Raji (cell line): Measurements from ENCODE around the gene KCNK17.

Experiments used
- POLR2A ChIP-seq: IDR thresholded peaks from 2 replicates; pipeline ENCODE4 v1.6.1; 2011; ENCODE audit warnings: low read depth, low read length, control low read depth; ENCODE audit not compliant: insufficient read depth

Gene KCNK17

DNA sequence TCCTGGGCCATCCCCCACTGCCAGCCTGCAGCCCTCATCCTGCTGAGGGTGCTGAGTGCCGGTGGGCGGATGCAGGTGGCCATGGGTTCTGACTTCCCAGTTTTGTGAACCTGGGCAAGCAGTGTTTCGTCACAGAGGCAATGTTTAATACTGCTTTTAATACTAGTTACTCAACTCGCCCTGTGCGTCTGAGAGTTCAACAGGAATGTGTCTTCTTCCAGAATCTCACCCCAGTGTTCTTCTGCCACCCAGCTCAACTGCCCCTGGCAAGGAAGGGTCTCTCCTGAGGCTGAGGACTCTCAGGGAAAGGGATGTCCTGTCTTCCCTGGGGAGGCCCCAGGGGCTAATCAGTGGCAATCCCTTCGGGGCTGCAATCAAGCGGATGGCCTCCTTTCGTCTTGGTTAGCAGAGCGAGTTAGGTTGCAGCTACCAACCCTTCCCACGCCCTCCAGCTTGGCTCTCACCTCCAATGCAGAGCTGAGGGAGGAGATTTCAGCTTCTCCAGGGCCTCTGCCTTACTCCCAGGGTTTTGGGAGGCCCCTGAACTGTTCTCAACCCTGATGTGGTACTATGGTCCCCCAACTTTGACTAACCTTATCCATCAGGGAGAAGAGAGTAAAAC, 6.3 kb upstream of the KCNK17 start:
- TF ChIP-seq POLR2A = no peak

DNA sequence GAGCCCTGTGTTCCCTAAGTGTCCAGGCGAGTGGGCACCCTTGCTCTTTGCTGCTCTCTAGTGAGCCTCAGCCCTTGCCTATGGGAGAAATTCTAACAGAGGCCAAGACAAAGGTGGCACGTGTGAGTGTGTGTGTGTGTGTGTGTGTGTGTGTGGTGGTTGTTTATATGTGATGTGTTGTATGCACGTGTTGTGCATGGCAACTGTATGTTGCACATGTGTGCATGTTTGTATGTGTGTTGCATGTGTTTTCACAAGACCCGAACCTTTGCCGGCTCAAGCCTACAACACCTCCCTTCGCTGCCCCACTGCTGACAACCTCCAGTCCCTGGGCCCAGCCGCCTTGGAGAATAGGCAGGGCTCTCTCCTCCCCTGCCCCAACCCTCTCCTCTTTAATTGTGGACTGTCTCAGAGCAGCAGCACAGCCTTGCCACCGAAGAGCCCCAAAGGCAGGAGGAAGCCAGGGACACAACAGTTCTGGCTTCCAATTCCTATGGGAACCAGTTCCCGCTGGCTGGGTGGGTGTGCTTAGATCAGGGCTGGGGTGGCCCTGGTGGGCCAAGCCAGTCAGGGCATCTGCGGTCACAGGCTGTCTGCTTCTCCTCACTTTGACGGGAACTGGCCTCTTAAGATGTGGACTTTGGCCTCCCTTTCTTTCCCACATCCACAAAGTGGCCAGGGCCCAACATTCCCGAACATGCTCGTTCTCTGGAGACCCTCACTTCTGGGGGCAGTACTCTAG, 5.6 kb upstream of the KCNK17 start:
- no peak for TF ChIP-seq POLR2A

DNA sequence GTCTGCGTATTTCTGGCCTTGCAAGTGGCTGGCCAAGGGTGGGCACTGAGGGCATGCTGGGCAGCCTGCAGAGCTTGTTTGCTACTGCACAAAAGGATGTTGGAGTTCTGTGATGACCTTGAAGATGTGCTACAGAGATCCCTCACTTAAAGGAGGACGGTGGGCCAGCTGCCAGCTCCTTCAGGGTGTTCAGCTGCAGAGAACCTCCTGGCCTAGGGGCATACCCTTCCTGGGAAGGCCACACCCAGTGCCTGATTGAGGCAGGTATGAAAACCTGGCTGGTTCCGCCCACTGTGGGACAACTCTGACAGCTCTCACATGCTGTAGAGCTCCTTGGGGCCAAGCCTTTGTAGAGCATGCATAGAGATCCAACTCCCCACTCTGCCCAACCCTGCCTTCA, 3.0 kb upstream of the KCNK17 start:
- no peak for TF ChIP-seq POLR2A

DNA sequence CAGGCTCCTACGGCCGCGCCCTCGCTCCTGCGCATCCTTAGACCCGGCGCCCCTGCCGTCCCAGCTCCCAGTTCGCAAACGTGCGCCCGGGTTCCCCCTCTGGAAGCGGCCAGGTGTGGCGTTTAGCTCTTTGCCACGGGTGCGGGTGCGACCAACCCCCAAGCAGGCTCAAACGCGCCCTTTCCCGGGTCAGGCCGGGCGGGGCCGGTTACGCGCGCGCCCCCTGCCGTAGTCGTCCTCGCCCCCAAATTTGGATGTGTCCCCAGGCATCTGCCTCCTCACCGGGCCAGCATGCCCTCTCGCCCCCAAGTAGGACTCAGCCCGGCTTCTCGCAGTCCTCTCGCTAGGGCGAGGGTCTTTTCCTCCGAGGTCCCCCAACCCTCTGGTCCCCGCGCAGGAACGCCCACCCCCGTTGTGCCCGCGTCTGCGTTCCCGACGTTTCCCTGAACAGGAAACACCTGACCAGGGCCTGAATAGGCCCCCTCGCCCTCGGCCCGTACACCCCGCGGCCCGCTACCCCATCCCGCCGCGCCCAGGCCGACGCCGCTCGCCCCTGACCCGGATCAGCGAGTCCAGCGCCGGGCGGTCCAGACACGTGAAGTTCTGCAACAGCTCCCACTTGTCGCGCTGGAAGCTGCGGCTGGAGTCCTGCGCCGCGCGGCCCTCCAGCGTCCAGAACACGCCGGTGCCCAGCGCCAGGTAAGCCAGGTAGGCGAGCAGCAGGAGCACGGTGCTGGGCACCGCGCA, 520 bp downstream of the KCNK17 start:
- TF ChIP-seq POLR2A = no peak

DNA sequence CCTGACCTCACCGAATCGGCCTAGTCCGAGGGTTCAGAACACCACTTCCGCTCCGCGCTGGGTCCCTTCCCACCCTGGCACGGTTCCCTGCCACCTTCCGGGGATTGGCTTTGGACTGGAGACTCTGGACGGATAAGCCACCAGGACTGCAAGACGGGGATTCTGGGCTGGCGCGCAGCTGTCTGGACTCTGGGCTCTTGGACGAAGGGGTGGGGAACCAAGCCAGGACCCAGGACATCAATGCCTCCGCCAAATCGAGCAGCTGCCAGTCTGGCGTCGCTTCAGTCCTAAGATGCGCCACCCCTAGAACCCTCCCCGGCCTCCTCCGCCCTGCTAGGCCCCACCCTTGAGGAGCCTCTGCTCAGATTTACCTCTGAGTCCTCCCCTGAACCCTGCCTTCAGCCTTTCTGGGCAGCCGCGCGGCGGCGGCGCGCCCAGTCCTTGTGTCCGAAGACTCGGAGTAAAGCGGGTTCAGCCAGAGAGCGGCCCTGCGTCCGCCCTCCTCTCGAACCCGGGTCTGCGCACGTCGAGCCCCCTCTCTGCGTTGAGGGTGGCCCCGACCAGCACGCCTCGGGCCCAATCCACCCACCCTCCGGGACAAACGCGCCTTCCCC, 1.2 kb downstream of the KCNK17 start:
- no peak for TF ChIP-seq POLR2A

DNA sequence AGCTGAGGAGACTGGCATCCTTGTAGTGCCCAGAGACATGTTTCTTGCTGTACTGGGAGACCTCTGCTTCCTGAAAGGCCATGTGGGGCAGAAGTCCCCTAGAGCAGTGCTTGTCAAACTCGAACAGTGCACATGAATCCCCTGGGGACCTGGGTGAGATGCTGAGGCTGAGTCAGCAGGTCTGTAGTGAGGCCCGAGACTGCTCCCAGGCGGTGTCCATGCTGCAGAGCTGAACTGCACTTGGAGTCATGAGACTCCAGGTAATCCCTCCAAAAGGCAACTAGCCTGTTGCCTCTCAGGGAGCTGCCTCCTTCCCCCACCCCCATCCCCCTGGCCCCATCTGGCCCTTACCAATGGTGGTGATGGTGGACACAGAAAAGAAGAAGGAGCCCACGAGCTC, 3.7 kb downstream of the KCNK17 start:
- no peak for TF ChIP-seq POLR2A

DNA sequence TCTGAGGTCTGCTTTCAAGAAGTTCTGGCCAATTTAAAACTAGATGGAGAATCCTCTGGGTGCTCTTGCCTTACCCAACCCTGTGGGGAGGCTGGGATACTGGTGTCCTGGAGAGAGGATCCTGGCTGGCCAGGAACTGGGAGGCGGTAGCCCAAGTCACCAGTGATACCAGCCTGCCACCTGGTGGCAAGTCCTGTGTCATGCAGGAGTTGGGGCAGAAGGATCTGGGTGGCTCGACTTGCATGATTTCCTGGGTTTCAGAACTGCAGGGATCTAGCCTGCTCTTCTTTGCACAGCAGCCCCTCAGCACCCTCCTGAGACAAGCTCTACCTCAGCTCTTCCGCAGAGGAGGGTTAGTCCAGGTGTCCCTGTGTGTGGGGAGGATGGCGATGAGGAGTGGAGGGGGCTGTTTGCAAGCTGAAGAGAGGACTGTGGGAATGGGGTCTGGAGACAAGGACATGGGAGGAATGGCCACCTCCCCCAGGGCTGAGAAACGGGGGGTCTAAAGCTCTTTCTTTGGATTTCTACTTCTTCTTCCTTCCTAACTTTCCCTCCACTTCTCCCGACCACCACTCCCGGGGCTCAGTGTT, 4.2 kb downstream of the KCNK17 start:
- TF ChIP-seq POLR2A = no peak

DNA sequence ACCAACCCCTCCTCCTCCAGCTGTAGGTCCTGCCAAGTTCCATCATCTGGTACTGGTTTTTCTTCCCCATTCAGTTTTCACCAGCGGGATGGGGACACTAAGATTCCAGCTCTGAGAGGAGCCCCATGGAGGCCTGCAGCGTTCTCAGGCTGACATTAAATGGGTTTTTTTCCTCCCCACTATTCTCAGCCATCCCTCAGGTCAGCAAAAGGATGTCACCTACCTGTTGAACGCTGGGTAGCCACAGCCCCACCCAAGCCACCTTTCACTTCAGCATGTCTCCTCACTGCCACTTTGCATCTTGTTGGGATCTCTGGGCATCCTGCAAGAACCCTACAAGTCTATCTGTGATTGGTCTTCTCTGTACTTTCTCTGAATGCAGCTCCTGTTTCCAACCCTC, 6.8 kb downstream of the KCNK17 start:
- TF ChIP-seq POLR2A = no peak

DNA sequence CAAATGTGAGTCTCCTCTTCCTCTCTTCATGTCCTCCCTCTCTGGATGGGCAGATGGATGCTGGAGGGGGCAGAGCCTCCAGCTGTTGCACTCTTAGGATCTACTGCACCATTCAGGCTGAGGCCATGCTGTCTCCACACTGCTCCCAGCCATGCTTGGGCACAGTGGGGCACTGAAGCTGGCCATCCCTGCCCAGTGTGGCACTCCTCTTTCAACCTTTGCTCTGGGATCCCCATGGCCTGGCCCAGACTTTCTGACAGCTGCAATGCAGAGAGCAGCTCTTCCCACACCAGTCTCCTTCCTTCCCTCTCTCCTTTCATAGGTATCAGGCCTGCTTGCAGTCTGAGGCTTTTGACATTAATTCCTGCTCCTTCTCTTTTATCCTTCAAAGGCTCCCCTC, 9.3 kb downstream of the KCNK17 start:
- no peak for TF ChIP-seq POLR2A

DNA sequence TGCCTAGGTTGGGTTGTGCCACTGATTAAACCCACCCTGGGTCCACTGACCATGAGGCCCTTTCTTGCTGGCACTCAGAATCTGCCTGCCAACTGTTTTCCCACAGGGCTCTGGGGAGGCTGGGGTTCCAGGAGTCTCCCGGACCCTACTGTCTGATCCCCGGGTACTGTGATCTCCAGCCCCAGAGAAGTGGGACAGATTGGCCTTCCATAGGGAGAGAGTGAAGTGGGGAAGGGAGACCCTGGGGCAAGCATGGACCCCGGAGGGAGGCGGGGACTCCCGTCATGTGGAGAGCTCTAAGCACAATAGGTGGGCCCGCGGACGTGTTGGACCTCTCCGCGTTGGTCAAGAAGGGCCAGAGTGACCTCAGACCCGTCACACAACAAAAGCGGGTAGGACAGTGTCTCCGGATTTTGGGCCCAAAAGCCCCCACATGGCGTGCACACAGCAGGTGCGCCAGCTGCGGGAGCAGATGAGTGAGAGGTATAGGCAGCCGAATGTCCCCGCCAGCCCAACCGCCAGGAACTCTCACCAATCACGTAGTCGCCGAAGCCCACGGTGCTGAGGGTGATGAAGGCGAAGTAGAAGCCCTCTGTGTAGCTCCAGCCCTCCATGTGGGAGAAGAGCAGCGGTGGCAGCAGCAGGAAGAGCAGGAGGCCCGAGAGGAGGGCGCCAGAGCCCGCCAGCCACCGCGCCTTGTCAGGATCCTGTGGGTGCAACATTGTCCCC, 10.6 kb downstream of the KCNK17 start:
- no peak for TF ChIP-seq POLR2A

DNA sequence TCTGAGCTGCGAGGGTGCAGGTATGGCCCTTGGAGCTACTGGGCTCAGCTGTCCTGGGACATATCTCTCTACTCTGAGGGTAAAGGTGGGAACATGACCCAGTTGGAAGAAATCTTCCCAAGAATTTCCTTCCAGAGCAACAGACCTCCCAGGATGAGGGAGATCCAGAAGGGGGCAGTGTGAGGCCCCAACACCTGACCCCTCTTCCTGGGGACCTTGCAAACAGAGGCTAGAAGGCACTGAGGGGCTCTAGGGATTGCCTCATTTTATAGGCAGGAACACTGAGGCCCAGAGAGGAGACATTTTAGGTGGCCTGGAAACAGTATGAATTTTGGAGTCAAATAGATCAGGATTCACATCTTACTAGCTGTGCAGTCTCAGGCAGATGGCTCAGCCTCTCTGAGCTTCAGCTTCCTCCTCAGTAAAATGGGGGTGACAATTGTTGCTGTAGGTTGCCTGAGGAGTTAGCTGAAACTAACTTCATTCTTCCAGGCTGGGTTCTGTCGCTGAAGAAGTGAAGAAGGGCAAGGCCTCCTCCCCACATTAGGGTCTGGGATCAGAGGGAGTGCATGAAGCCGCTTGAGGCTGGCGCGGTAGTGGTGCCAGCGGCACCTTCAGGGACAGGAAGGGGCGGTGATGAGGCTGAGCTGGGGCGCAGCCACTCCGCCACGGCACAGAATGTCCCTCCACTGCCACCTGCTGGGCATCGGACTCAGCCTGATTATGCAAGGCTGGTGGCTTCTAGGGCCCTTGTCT, 11.4 kb downstream of the KCNK17 start:
- TF ChIP-seq POLR2A = no peak

DNA sequence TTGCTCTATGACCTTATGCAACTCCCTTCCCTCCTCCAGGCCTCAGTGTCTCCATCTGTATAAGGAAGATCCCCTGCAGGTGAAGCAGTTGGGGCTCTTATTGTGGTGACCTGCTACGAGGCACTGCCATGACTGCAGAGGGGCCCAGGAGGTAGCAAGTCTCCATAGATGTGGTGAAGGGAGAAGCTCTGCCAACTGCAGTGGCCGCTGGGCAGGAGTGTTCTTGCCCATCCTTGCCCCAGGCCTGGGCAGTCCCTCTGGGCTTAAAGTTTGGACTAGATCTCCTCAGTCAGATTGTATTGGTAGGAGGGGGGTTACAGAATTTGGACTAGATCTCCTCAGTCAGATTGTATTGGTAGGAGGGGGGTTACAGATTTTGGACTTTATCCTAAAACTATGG, 12.2 kb downstream of the KCNK17 start:
- no peak for TF ChIP-seq POLR2A

DNA sequence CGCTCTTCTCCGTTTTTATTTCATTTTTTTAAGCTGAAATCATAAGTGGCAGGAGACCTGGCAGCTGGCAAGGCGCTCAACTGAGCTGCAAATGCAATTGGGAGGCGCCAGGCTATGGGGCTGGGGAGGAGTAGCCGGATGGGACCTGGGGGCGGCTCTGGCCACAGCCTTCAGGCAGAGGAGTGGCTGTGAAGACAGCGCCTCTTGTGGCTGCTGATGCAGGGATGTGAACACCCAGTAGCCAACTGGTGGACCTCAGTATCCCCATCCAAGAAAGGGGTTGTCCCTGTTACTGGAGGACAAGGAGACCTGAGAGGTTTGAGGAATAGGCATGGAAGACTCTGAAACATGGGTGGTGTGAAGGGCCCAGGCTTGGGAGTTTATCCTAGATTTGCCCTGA, 12.6 kb downstream of the KCNK17 start:
- TF ChIP-seq POLR2A = no peak

DNA sequence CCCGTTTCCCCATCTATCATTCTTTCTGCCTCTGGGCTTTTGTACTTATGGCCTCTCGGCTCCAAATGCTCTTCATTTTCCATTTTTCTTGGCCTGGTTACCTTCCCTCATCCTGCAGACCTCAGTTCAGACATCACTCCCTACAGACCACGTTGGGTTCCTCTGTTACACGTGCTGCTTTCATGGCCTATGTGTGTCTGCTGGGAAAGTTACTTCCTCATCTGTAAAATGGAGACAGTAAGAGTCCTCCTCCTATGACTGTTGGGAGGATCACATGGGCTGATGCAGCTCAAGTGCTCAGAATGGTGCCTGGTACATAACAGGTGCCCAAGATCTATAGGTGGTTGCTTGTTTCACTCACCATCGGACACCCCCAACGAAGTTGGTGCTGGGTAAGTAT, 13.5 kb downstream of the KCNK17 start:
- TF ChIP-seq POLR2A = no peak
